GM12864 (cell line): Measurements from ENCODE around the gene NSUN7.

Experiments
- DNase-seq: peaks from one replicate; pipeline ENCODE4 v3.0.0-alpha.2; 2011; ENCODE audit warnings: low read depth
- H3K4me3 ChIP-seq: 2 replicates; pipeline ENCODE4 v1.5.1; 2011; ENCODE audit warnings: mild to moderate bottlenecking, low read depth, low read length, control low read depth
- CTCF ChIP-seq: IDR thresholded peaks from 2 replicates; pipeline ENCODE4 v1.5.1; 2011; ENCODE audit warnings: low read depth, mild to moderate bottlenecking, moderate library complexity, low read length, control low read depth, inconsistent platforms; ENCODE audit errors: missing control alignments

Gene NSUN7

GRCh38 chr4:40734497-40734896, 15.3 kb upstream of the NSUN7 start:
- DNase-seq: no peak
- TF ChIP-seq CTCF: no peak
- no peak overlapping the region for H3K4me3 ChIP-seq

- H3K4me3 ChIP-seq: no peak overlapping the region
- DNase-seq: no peak
- peak; percentile 46 for TF ChIP-seq CTCF
Observed at GRCh38 chr4:40736910-40737309, 12.8 kb upstream of the NSUN7 start.

GRCh38 chr4:40737879-40738278, 11.9 kb upstream of the NSUN7 start:
- H3K4me3 ChIP-seq: no peak overlapping the region
- no peak for DNase-seq
- no peak for TF ChIP-seq CTCF

- no peak overlapping the region for H3K4me3 ChIP-seq
- DNase-seq: no peak
- TF ChIP-seq CTCF: no peak
Observed at GRCh38 chr4:40739347-40739746, 10.4 kb upstream of the NSUN7 start.

GRCh38 chr4:40744218-40744617, 5.5 kb upstream of the NSUN7 start:
- TF ChIP-seq CTCF: no peak
- no peak for DNase-seq
- H3K4me3 ChIP-seq: no peak overlapping the region

- TF ChIP-seq CTCF: no peak
- no peak for DNase-seq
- no peak overlapping the region for H3K4me3 ChIP-seq
Observed at GRCh38 chr4:40745285-40745984, 4.3 kb upstream of the NSUN7 start.

- no peak for TF ChIP-seq CTCF
- no peak overlapping the region for H3K4me3 ChIP-seq
- no peak for DNase-seq
Observed at GRCh38 chr4:40747207-40747835, 2.4 kb upstream of the NSUN7 start.
